ENCODE data around the gene SRC. TPM values are rescaled to one million over a fixed set of nuclear protein-coding genes. Genes with fewer than 3 reads are reported as not detected.

The SRC gene
- total RNA-seq, 1 donor from 2014 or later = 37.8 TPM

DNA sequence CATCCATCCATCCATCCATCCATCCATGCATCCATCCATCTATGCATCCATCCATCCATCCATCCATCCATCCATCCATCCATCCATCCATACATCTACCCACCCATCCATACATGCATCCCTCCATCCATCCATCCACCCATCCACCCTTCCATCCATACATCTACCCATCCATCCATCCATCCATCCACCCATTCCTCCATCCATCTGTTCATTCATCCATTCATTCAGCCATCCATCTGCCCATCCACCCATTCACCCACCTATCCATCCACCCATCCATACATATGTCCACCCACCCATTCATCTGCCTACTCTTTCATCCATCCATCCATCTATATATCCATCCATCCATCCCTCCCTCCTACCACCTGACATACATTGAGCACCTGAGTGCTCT is 104.4 kb downstream of the SRC start:
- TF ChIP-seq, protein P1, sequence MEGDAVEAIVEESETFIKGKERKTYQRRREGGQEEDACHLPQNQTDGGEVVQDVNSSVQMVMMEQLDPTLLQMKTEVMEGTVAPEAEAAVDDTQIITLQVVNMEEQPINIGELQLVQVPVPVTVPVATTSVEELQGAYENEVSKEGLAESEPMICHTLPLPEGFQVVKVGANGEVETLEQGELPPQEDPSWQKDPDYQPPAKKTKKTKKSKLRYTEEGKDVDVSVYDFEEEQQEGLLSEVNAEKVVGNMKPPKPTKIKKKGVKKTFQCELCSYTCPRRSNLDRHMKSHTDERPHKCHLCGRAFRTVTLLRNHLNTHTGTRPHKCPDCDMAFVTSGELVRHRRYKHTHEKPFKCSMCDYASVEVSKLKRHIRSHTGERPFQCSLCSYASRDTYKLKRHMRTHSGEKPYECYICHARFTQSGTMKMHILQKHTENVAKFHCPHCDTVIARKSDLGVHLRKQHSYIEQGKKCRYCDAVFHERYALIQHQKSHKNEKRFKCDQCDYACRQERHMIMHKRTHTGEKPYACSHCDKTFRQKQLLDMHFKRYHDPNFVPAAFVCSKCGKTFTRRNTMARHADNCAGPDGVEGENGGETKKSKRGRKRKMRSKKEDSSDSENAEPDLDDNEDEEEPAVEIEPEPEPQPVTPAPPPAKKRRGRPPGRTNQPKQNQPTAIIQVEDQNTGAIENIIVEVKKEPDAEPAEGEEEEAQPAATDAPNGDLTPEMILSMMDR (conservative IDR thresholded peaks at IDR 0.05; ENCODE audit: low read depth, low read length) = no peak
- no peak overlapping the region for H3K4me3 ChIP-seq (ENCODE audit: low read depth, low read length)
- DNase-seq (ENCODE audit: low read depth) = no peak

DNA sequence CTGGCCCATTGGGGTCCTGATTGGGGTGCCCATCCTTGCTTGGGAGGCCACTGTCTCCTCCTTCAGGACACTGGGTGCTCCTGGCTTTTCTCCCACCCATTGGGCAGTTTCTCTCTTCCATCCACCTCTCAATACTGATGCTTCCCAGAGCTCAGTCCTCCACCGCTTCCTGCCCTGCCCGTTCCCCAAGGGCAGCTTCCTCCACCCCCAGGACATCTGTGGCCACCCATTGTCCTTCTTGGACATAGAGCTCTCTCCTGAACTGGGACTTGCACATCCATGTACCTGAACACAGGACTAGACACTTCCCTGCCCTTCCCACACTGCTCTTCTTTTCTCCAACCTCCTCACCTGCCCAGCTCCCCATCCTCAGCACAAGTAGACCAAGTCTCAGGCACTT is 105.7 kb downstream of the SRC start:
- TF ChIP-seq, protein P1 (conservative IDR thresholded peaks at IDR 0.05; ENCODE audit: low read depth, low read length) = no peak

GRCh38 chr20:37452236-37452635 is 106.3 kb downstream of the SRC start:
- TF ChIP-seq, protein P1 (conservative IDR thresholded peaks at IDR 0.05; ENCODE audit: low read depth, low read length) = no peak
- no peak overlapping the region for H3K4me3 ChIP-seq (ENCODE audit: low read depth, low read length)
- DNase-seq (ENCODE audit: low read depth) = no peak

More for the DNA sequence above, 105.7 kb downstream of the SRC start:
- H3K4me3 ChIP-seq (ENCODE audit: low read depth, low read length) = no peak overlapping the region
- no peak for DNase-seq (ENCODE audit: low read depth)

GRCh38 chr20:37453288-37453687 is 107.3 kb downstream of the SRC start:
- TF ChIP-seq, protein P1 (conservative IDR thresholded peaks at IDR 0.05; ENCODE audit: low read depth, low read length) = no peak
- DNase-seq (ENCODE audit: low read depth) = no peak
- H3K4me3 ChIP-seq (ENCODE audit: low read depth, low read length) = no peak overlapping the region

DNA sequence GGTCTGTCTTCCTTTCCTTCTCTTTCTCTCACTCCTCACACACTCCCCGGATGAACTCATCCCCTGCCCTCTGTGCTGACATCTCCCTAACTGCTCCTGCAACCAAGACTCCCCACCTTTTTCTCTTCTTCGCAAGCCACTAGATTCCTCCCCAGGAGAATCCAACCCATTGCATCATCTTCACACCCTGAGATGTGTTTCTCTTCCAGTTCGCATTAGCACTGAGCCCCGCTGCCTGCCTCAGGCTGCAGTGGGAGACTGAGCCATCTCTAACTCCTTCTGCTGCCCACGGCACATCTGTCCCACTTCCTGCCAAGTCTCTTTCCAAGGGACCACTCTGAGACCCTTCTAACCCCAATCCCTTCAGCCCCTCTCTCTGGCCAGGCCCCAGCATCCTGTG is 107.9 kb downstream of the SRC start:
- no peak for DNase-seq (ENCODE audit: low read depth)
- TF ChIP-seq, protein P1 (conservative IDR thresholded peaks at IDR 0.05; ENCODE audit: low read depth, low read length) = no peak

GRCh38 chr20:37454636-37455385 is 108.9 kb downstream of the SRC start:
- no peak overlapping the region for H3K4me3 ChIP-seq (ENCODE audit: low read depth, low read length)
- TF ChIP-seq, protein P1 (conservative IDR thresholded peaks at IDR 0.05; ENCODE audit: low read depth, low read length) = no peak
- no peak for DNase-seq (ENCODE audit: low read depth)

More for the DNA sequence above, 107.9 kb downstream of the SRC start:
- H3K4me3 ChIP-seq (ENCODE audit: low read depth, low read length) = no peak overlapping the region

Other genes with a start within 250 kb of the SRC start
- gene RPN2, start 166.8 kb upstream of the SRC start, total RNA-seq = 165 and 210 TPM in 2 replicates
- 0.43 and 1.2 TPM in 2 replicates for gene MROH8, start 166.6 kb upstream of the SRC start, total RNA-seq
- gene GHRH, start 84.3 kb upstream of the SRC start, total RNA-seq = not detected in 2 replicates
- gene MANBAL, start 56.5 kb upstream of the SRC start, total RNA-seq = 18.7 and 41.6 TPM in 2 replicates
- gene NNAT, start 175.1 kb downstream of the SRC start, total RNA-seq = 41.0 and 65.2 TPM in 2 replicates
- 21.1 and 25.3 TPM in 2 replicates for gene BLCAP, start 181.7 kb downstream of the SRC start, total RNA-seq

Data from epithelial cell of proximal tubule (primary cell).